ELR (cell line): ENCODE data around the gene RXFP1.
"Not testable (repeated sequence)": the region's sequence is repeated elsewhere in the genome, so short reads cannot be mapped to it uniquely, and the experiment has no call there.

Experiments used
- DNase-seq: peaks from one replicate; pipeline ENCODE4 v3.0.0-alpha.2; 2015; ENCODE audit warnings: low read depth

The RXFP1 gene

DNA sequence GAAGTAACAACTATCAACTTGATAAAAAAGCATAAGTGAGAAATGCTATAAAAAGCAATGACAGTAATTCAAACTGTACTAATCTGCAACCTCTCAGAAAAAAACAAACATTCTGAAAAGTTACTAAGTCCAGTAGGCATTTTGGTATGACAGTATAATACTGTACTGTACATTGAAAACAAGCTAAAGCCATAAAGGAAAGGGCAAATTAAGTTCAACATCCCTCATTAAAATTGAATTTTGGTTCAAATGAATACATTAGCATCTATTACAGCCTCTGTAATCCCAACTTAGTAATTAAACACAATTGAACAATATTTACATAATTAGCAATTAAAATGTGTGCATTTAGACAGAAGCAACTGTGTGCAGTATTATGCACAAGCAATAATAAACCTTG, 96.3 kb downstream of the RXFP1 start:
- DNase-seq: no peak

DNA sequence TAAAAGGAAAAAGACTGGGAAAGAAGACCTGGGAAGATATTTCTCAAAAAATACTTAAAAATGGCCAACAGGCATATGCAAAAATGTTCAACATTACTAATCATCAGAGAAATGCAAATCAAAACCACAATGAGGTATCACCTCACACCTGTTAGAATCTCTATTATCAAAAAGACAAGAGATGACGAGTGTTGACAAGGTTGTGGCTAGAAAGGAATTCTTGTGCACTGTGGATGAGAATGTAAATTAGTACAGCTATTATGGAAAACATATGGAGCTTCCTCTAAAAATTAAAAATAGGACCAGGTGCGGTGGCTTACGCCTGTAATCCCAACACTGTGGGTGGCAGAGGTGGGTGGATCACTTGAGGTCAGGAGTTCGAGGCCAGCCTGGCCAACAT, 100.0 kb downstream of the RXFP1 start:
- DNase-seq: no peak

DNA sequence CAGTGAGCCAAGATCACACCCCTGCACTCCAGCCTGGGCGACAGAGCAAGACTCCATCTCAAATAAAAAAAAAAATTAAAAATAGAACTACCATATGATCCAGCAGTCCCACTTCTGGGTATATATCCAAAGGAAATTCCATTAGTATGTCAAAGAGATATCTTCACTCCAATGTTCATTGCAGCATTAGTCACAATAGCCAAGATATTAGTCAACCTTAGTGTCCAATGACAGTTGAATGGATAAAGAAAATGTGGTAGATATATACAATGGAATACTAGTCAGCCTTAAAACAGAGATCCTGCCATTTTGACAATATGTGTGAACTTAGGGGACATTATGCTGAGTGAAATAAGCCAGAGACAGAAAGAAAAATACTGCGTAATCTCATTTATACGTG, 100.6 kb downstream of the RXFP1 start:
- DNase-seq: peak; percentile 49

DNA sequence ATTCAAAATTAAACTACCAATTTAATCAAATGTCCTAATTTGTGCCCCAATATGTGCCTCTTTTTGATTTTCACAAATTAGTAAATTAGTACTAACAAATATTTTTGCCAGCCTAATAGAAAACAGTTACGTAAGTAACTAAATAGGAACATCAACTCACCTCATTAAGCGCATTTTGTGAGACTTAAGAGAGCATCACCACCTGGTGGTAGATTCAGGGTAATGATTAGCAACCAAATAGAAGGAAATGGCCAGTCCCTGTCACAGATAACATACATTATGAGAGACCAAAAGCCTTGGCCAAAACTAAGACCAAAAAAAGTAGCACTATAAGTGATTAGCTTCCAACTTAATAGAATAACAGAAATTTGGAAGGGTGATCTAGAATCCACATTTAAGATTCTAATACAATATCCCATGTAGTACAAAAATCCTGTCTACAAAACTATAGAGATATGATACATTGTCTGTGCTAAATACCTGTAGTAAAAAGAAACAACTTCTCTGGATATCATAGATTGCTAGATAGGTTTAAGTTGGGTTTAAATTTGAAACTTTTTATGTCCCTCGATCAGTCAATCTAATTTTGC, 103.3 kb downstream of the RXFP1 start:
- DNase-seq: peak; percentile 72

DNA sequence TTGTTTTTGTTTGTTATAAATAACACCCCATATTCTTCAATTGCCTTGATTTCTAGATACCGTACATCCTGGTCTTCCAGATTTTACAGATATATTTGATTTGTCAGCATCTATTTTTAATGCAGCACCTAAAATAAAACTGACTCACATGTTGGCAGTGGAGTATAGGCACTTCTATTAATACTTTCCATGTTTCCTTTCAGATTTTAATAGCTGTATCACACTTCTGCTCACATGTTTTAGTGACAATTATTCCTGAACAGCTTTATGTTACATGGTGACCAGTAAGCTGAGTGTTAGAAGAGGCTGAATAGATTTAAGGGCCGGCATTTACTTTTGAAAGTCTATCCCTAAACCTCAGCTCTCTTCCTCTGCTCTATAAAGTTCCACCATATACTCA, 103.9 kb downstream of the RXFP1 start:
- no peak for DNase-seq

DNA sequence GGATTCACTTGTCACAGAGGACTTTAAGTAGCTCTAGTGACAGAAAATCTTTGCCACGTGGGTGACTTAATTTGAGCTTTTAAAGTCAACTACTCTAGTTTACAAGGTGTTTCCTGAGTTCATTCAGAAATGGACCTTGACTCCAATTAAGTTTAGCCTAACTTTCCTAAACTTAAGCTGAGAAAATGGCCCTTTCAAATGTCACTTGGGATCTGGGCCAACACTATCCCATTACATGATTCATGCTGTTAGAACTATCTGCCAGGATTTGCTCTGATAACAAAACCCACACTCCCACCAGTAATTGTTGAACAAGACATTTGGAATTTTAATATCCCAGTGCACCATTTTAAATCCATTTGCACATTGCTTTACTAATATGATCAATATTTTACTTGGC, 109.2 kb downstream of the RXFP1 start:
- DNase-seq: no peak

DNA sequence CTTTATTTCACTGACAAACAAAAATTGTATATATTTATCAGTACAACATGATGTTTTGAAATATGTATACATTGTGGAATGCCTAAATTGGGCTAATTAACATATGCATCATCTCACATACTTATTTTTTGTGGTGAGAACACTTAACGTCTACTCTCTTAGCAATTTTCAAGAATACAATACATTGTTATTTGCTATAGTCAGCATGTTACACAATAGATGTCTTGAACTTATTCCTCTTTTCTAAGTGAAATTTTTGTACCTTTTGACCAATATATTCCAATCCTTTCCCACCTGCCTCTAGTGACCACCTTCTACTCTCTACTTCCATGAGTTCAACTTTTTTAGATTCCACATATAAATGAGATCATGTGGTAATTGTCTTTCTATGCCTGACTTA, 114.9 kb downstream of the RXFP1 start:
- DNase-seq: no peak

DNA sequence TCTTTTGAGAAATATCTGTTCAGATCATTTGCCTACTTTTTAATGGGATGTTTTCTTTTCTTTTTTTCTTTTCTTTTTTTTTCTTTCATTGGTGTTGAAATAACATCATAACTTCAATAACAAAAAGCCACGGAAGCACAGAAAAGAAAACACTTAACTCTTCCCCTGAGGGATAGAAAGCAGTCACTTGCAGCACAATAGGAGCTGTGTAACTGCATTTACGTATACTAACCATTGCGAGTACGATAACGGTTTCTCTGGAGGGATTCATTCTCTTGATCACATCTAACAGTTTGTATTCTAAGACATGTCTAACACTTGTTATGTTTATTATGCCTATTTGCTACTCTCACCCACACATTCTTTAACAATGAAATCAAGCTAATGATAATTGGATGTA, 122.7 kb downstream of the RXFP1 start:
- DNase-seq: no peak

DNA sequence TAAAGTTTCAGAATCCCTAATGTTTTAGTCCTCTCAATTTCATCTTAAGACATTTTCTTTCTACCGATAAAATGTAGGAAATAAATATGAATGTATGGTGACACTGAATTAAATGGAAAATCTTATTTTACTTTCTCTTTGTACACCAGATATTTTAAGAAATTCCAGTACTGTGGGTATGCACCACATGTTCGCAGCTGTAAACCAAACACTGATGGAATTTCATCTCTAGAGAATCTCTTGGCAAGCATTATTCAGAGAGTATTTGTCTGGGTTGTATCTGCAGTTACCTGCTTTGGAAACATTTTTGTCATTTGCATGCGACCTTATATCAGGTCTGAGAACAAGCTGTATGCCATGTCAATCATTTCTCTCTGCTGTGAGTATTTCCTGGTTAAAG, 123.1 kb downstream of the RXFP1 start:
- DNase-seq: no peak

DNA sequence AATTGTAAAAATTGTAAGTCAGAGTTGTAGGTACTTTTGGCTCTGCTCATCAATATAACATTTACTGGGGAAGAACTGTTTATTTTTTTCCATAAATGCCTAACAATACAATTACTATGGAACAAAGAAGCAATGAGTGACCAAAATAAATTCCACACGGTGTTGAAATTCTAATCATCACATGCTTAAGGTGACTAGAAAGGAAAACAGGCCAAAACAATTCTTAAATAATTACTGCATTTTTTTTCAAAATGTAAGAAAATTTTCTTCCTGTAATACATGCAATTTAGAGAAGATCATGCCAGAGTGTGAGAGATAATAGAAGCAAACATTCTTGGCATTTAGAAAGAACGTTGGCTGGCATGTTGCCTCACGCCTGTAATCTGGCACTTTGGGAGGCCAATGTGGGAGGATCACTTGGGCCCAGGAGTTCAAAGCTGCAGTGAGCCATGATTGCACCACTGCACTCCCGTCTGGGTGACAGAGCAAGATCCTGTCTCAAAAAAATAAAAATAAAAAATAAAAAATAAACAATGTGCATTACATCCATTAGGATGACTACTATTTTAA, 127.5 kb downstream of the RXFP1 start:
- DNase-seq: no peak

DNA sequence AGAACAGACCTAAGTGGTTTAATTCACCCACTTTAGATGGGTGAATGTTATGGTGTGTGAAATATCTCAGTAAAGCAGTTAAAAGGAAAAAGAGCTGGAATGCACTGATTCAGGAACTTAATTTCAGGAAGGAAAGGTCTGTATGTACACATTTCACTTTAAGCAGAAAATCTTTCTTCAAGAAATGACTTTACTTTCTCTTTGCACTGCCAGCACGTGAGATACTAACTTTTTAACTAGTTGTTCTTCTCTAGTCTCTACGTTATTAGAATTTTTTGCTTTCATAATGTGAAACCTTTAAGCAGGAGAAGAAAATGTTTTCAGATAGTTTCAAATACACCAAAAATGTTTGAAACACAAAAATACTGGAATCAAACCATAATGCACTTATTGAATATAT, 131.2 kb downstream of the RXFP1 start:
- no peak for DNase-seq

DNA sequence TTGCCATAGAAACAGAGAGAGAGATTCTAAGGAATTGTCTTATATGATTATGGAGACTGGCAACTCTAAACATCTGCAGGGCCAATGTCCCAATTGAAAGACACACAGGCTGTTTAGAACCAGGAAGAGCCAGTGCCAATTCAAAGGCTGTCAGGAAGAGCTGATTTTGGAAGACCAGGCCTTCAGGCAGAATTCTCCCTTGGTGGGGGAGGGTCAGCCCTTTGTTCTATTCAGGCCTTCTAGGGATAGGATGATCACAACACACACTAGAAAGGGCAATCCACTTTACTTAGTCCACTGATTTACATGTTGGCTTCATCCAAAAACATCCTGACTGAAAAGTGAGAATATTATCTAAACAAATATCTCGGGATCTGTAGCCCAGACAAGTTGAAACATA, 134.8 kb downstream of the RXFP1 start:
- DNase-seq: no peak

DNA sequence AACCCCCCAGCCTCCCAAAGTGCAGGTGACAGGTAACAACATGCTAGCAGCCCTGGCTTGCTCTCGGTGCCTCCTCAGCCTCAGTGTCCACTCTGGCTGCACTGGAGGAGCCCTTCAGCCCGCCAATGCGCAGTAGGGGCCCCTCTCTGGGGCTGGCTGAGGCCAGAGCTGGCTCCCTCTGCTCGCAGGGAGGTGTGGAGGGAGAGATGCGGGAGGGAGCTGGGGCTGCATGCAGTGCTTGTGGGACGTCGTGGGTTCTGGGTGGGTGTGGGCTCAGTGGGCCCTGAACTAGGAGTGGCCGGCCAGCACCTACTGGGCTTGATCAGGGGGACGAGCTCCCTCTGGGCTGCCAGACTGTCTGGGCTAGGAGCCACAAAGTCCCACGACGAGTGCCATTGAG, 135.6 kb downstream of the RXFP1 start:
- no peak for DNase-seq

DNA sequence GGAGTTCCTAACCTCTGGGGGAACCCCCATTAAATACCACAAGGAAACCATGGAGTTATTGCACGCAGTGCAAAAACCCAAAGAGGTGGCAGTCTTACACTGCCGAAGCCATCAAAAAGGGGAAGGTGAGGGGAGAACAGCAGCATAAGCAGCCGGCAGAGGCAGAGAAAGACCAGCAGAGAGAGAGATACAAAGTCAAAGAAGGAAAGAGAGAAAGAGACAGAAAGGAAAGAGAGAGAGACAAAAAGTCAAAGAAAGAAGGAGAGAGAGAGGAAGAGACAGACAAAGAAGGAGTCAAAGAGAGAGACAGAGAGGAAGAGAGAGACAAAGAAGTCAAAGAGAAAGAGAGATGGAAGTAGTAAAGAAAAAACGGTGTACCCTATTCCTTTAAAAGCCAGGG, 141.6 kb downstream of the RXFP1 start:
- not testable (repeated sequence) for DNase-seq

DNA sequence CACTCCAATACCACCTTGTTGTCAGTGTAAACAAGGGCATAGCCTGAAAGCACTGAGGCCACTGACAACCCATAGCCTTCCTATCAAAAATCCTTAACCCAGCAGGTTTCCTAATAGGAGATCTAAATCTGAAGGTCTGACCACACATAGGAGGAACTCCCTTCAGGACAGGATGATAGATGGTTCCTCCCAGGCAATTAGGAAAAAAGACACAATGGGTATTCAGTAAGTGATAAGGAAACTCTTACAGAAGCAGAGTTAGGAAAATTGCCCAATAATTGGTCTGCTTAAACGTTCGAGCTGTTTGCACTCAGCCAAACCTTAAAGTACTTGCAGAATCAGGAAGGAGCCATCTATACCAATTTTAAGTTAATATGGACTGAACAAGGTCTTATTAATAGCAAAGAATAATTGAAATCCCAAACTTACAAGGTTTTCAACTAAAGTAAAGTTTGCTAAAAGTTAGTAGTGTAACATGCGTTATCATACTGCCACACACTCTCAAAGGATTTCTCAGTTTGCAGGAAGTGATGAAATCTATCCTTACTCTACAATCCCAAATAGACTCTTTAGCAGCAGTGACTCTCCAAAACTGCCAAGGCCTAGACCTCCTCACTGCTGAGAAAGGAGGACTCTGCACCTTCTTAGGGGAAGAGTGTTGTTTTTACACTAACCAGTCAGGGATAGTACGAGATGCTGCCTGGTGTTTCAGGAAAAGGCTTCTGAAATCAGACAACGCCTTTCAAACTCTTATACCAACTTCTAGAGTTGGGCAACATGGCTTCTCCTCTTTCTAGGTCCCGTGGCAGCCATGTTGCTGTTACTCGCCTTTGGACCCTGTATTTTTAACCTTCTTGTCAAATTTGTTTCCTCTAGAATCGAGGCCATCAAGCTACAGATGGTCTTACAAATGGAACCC, 142.3 kb downstream of the RXFP1 start:
- DNase-seq: not testable (repeated sequence)

DNA sequence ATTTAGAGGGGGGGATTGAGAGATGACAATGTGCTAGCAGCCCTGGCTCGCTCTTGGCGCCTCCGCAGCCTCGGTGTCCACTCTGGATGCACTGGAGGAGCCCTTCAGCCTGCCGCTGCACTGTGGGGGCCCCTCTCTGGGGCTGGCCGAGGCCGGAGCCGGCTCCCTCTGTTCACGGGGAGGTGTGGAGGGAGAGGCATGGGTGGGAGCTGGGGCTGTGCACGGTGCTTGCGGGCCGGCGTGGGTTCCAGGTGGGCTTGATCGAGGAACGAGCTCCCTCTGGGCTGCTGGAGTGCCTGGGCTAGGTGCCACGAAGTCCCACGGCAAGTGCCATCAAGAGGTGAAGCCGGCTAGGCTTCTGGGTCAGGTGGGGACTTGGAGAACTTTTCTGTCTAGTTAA, 143.1 kb downstream of the RXFP1 start:
- no peak for DNase-seq

DNA sequence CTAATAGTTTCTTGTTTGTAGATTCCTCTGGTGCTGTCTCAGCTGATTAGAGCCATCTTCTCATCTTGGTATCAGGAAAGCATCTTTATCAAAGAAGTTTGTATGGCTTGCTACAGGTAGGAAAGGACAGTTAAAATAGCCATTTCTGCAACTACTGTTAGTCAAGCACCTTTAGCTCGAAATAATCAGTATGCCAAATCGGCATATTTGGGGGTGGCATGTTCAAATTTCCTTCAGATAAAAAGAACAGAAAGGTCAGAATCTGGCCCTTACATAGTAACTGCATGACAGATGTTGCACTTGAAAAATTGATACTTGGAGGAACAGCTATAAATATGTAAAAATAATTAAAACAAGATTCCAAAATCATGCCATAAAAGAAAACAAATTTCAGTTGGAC, 145.2 kb downstream of the RXFP1 start:
- no peak for DNase-seq

DNA sequence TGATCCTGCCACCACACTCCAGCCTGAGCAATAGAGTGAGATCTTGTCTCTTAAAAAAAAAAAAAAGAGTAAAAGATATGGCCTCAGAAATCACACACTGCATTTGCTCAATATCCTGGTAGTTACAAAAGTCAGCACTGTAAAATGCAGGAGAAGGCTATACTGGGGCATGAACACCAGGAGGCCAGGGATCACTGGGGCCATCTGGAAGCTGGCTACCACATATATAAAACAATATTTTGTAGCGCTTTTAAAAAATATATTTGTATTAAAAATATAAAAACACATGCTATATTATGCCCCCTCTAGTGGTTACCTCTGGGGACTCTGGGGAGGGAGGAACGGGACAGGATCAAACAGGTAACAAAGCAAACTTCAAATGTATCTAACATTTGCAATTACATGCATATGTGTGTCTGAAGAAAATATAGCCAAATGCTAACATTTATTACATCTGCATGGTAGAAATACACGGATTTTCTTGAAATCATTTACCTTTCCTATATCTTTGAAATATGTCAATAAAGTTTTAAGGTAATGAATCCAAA, 146.0 kb downstream of the RXFP1 start:
- DNase-seq: peak; percentile 62

DNA sequence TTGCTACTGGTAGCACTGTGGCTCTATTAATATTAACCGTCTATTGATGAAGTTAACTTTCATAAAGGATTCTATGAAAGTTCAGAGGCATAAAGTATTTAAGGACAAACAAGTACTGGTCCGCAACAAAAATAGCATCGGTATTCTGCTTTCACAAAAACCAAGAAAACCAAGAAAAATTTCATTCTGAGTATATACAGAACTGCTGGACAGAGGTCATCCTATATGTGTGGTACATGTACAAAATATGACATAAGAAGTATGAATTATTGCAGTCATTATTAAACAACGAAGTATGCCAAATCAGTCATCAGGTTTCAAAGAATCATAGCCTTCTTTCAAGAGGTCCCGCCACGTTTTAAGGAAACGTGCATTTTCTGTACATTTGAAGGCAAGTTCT, 147.6 kb downstream of the RXFP1 start:
- no peak for DNase-seq

DNA sequence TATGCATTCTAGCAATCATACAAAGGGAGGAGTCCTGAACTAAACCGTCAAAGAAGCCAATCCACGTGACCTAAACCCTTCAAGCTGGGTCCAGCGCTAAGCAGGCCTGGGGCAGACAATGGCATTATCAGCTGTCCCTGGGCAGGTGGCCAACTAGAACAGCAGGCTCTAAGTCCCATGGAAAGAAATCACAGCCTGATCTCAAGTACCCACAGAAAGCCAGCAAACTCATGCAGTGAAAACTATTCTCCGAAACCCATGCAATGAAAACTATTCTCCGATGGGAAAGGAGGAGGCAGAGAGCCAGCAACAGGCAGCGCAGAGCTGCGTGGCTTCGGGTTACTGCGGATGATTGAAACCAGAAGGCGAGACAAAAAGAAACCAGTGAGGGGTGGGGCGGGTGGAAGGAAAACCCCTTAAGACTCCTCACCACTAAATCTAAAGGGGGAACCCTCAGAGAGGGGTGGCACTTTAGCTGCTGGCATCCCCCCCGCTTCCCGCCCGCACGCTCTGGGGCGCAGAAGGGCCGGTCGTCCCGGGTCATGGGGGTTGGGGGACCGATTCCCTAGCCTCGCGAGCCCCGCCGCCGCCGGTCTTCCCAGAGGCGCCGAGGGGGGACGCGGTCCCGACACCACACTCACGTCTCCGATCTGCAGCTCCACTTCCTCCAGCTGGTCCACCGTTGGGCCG, 149.4 kb downstream of the RXFP1 start:
- peak; percentile 77 for DNase-seq

DNA sequence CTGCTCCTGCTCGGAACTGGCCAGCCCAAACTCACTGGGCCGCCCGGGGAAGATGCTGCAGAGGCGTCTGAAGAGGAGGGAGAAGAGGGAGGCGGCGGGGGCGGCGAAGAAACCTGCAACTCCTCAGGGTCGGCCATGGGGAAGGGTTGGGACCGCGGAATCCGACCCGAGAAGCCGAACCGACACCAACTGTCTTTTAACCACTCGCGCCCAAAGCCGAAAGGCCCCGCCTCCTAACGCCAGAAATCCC, 149.9 kb downstream of the RXFP1 start, which contains the start of gene C4orf46:
C4orf46 (minus strand) TSS at position 223 of the 250 bp plus-strand sequence; CDS start at position 137, 86 bp downstream.
- DNase-seq: no peak

DNA sequence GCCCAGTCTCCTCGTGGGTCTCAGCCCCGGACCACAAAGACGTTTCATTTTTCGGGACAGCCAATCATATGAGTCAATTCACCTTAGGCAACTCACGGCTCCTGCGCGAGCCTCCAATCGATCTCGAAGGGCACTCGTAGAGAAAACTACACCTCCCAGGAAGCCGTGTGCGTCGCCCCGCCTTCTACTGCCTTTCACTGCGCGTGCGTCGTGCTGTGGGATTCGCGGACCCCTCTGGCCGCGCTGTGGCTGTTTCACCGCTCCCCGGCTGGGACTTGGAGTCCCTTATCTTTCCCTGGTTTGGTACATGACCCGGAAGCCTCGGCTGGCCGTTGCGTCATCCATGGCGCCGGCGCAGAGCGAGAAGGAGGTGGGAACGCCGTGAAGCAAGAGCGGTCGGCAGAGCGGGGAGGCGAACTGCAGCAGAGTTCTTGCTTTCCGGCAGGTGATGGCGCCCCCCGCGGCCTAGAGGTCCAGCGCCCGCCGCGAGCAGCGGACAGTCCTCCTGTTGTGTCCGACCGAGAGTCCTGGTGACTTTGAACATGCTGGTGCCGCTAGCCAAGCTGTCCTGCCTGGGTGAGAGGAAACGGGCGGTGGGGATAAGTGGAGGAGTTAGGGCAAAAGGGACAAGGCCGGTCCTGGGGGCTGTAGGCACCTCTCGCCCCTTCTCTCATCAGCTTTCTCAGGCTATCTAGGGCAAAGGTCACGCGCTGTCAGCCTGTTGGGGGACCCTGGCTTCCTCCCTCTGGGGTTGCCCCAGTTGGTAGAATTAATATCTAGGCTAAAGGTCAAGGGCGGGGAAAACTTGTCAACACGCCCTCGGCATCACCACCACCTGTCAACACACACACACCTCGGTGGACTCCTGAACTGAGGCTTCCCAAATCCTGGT, 150.5 kb downstream of the RXFP1 start, which contains the start of gene ETFDH:
ETFDH (plus strand) TSS at position 382 of the 892 bp plus-strand sequence; CDS start at position 543, 161 bp downstream.
- peak; percentile 98 for DNase-seq
